ENCODE data around the gene KASH5. TPM values are rescaled to one million over a fixed set of nuclear protein-coding genes. Genes with fewer than 3 reads are reported as not detected.

KASH5 gene
- total and polyA plus RNA-seq, 2 of the 8 experiments (the other 6 are each of a cell fraction or from before 2014, with no cell fraction given): 0.05 to 0.19 TPM

GRCh38 chr19:49455773-49456172 is 67.7 kb downstream of the KASH5 start:
- FAIRE-seq (no peak), DNase-seq (ENCODE audit: low read depth in 1 of 2, low spot score in 2 of 2) (no peak)
- 88% methylated on average over 5 of the region's 5 CpGs; no CpG with 5 or more reads in 1 of the 2 experiments for WGBS, 2 experiments (ENCODE audit: extremely low coverage in 1 of 2, insufficient coverage in 1 of 2, insufficient read length in 1 of 2, insufficient replicate concordance in 2 of 2, low coverage in 1 of 2, low lambda C conversion rate in 2 of 2, missing lambda C conversion rate in 1 of 2)
- Histone ChIP-seq H2AFZ (ENCODE audit: low read length) (no peak overlapping the region), H4K20me1 (replicated peaks in 1 of 2; ENCODE audit: control insufficient read depth in 1 of 2, insufficient read depth in 2 of 2, low read length in 2 of 2) (no peaks in the 10 kb centered on the region), H3K14ac (ENCODE audit: insufficient read length) (no peak overlapping the region), H3K79me1 (ENCODE audit: low read depth, low read length) (peaks cover under 1% of the 10 kb centered on the region; the same call in 1 of the 2 replicates), H3K4me2 (ENCODE audit: insufficient read depth in 1 of 2, low read depth in 2 of 2, low read length in 2 of 2) (no peak overlapping the region), H2BK120ac (replicated peaks; ENCODE audit: low read depth, low read length) (no peak overlapping the region), H3K23me2 (ENCODE audit: low read depth, low read length) (peaks cover 4% of the 10 kb centered on the region), H3K23ac (ENCODE audit: insufficient read length) (no peak overlapping the region), H3K79me2 (ENCODE audit: control insufficient read depth in 1 of 2, insufficient read depth in 2 of 2, low read length in 2 of 2) (peaks cover 0 to 14% of the 10 kb centered on the region in 2 experiments; a peak in 2 of 4 replicates), H3K4me1 (replicated peaks in 1 of 4; ENCODE audit: control insufficient read depth in 3 of 4, insufficient read depth in 4 of 4, low read length in 3 of 4) (peaks cover 0 to under 1% (median 0%) of the 10 kb centered on the region in 4 experiments; a peak in 2 of 7 replicates), H4K91ac (replicated peaks; ENCODE audit: insufficient read length, low read length) (no peak overlapping the region), H4K8ac (ENCODE audit: extremely low read depth, insufficient read depth, low read length) (no peak overlapping the region), H3K27ac (ENCODE audit: low read depth, low read length) (no peak overlapping the region), H3K9me3 (ENCODE audit: insufficient read depth in 2 of 2, low read depth in 1 of 2, low read length in 1 of 2) (no peaks in the 10 kb centered on the region), H4K5ac (ENCODE audit: insufficient read length, low read depth, low read length) (no peak overlapping the region), H3K27me3 (replicated peaks in 1 of 4; ENCODE audit: control insufficient read depth in 3 of 4, extremely low read depth in 1 of 4, insufficient read depth in 3 of 4, low read length in 3 of 4) (no peaks in the 10 kb centered on the region), H3K36me3 (ENCODE audit: control insufficient read depth in 2 of 4, insufficient read depth in 4 of 4, low read length in 3 of 4) (peaks cover 0 to 10% (median 0%) of the 10 kb centered on the region in 4 experiments; a peak in 3 of 8 replicates), H3K9ac (replicated peaks in 1 of 4; ENCODE audit: extremely low read depth in 1 of 4, low read depth in 3 of 4, low read length in 3 of 4) (no peak overlapping the region), H2AK5ac (ENCODE audit: low read depth, low read length) (no peak overlapping the region), H2BK12ac (ENCODE audit: low read depth, low read length) (no peak overlapping the region), H3K4ac (replicated peaks; ENCODE audit: insufficient read length, low read depth, low read length) (no peak overlapping the region), H2BK20ac (ENCODE audit: low read length) (no peak overlapping the region), H3K4me3 (ENCODE audit: extremely low read depth in 1 of 4, insufficient read depth in 2 of 4, low read depth in 3 of 4, low read length in 4 of 4) (no peak overlapping the region), H3K18ac (ENCODE audit: extremely low read depth, low read length) (no peak overlapping the region), H2BK5ac (ENCODE audit: low read depth, low read length) (no peak overlapping the region), H3K56ac (replicated peaks; ENCODE audit: insufficient read length, low read depth, low read length) (no peak overlapping the region), H2BK15ac (ENCODE audit: low read length) (no peak overlapping the region)
- TF ChIP-seq JUN (IDR thresholded peaks at IDR 0.05; ENCODE audit: low read depth, low read length): no peak
- TF ChIP-seq POLR2A (IDR thresholded peaks at IDR 0.05; ENCODE audit: control extremely low read depth in 1 of 2, low read depth in 2 of 2, low read length in 2 of 2): 0 out of 3 replicates have a peak, but pooled peaks of 1 of the 2 experiments have one; percentile 10
- TF ChIP-seq YY1 (IDR thresholded peaks at IDR 0.05; ENCODE audit: low read depth, low read length): no peak
- ChIA-PET CTCF (ENCODE audit: partially characterized antibody) (interaction anchor here (0.6 to 2.4 kb wide), 6 partner anchors 10 to 665 kb away, joined by 3 to 9 read pairs (median 4); partner anchors contain the start of gene FLT3LG), POLR2A (ENCODE audit: partially characterized antibody) (interaction anchor here (0.7 to 1.0 kb wide), 2 partner anchors 105 to 346 kb away, joined by 3 to 5 read pairs; no protein-coding TSS in a partner anchor)
